Mammary epithelial cell (primary cell): ENCODE data around the gene NCOR1.

Experiments used
- EZH2 ChIP-seq: IDR thresholded peaks from 2 replicates; pipeline ENCODE4 v1.6.1; 2012; ENCODE audit warnings: low read length, inconsistent platforms, borderline replicate concordance
- TF ChIP-seq, protein P1 (sequence below), 2 donors: IDR thresholded peaks in 1 of 2; conservative IDR thresholded peaks in 1 of 2; 2 replicates each; pipeline ENCODE4 v1.5.1; 2011 to 2012; ENCODE audit warnings: inconsistent platforms in 2 of 2, low read length in 2 of 2, mild to moderate bottlenecking in 2 of 2, control low read depth in 1 of 2, low read depth in 1 of 2; ENCODE audit not compliant: insufficient read depth in 1 of 2; ENCODE audit errors: extremely low read depth in 1 of 2

DNA sequence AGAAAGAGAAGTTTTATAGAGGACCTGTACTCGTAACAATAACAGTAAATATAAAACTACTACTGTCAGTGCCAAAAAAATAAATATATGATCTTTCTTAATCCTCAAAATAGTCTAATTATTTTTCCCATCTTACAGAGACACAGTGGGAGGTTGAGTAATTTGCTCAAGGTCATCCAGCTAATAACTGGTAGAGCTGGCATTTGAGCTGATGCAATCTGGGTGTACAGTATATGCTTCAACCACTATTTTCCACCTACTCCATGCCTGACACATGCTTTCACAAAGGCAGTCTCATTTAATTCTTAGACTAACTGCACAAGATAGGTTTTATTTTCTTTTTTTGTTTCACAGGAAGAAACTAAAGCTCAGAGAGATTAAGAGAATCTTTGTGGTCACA, 35.3 kb upstream of the NCOR1 start:
- TF ChIP-seq, protein P1, sequence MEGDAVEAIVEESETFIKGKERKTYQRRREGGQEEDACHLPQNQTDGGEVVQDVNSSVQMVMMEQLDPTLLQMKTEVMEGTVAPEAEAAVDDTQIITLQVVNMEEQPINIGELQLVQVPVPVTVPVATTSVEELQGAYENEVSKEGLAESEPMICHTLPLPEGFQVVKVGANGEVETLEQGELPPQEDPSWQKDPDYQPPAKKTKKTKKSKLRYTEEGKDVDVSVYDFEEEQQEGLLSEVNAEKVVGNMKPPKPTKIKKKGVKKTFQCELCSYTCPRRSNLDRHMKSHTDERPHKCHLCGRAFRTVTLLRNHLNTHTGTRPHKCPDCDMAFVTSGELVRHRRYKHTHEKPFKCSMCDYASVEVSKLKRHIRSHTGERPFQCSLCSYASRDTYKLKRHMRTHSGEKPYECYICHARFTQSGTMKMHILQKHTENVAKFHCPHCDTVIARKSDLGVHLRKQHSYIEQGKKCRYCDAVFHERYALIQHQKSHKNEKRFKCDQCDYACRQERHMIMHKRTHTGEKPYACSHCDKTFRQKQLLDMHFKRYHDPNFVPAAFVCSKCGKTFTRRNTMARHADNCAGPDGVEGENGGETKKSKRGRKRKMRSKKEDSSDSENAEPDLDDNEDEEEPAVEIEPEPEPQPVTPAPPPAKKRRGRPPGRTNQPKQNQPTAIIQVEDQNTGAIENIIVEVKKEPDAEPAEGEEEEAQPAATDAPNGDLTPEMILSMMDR (conservative IDR thresholded peaks at IDR 0.05 in 1 of 2, IDR thresholded peaks at IDR 0.05 in 1 of 2; ENCODE audit: extremely low read depth in 1 of 2, insufficient read depth in 1 of 2, low read depth in 1 of 2, low read length in 2 of 2) = no peak
- no peak for TF ChIP-seq EZH2
